ENCODE results near the gene GALNT18. TPM values are rescaled to one million over a fixed set of nuclear protein-coding genes. Genes with fewer than 3 reads are reported as not detected.
A peak's percentile ranks its signal among the peaks of the same experiment; 100 is the strongest.

The GALNT18 gene
- total RNA-seq, 1 experiment from 2014 or later: 14.1 TPM

- peaks cover 6% of the 10 kb centered on the region for H3K4me1 Mint-ChIP-seq (ENCODE audit: insufficient read depth, unreplicated experiment)
- POLR2A ChIA-PET: interaction anchor here (0.7 kb wide), 1 partner anchor 8 kb away, joined by 3 read pairs; no protein-coding TSS in a partner anchor
- H3K27ac Mint-ChIP-seq (ENCODE audit: low read depth, unreplicated experiment): no peak overlapping the region
These were observed 140.8 kb downstream of the GALNT18 start for GRCh38 chr11:11480971-11481370.

GRCh38 chr11:11478687-11479086, 143.1 kb downstream of the GALNT18 start:
- H3K9me3 Mint-ChIP-seq (ENCODE audit: unreplicated experiment): no peaks in the 10 kb centered on the region
- H3K27me3 Mint-ChIP-seq (ENCODE audit: insufficient read depth, unreplicated experiment): no peaks in the 10 kb centered on the region
- H3K36me3 Mint-ChIP-seq (ENCODE audit: insufficient read depth, unreplicated experiment): no peaks in the 10 kb centered on the region
- no peak overlapping the region for H3K27ac Mint-ChIP-seq (ENCODE audit: low read depth, unreplicated experiment)
- peaks cover 6% of the 10 kb centered on the region for H3K4me1 Mint-ChIP-seq (ENCODE audit: insufficient read depth, unreplicated experiment)
- CTCF ChIA-PET: no interaction called here
- no peak overlapping the region for H3K4me3 Mint-ChIP-seq (ENCODE audit: unreplicated experiment)
- BruUV-seq (replicated peaks): no TSS peak
- intact Hi-C loops (cut with micrococcal nuclease): no loop called here
- no peak for DNase-seq (ENCODE audit: unreplicated experiment)
- POLR2A ChIA-PET: interaction anchor here (1.3 kb wide), 1 partner anchor 74 kb away, joined by 3 read pairs; no protein-coding TSS in a partner anchor
- TF ChIP-seq CTCF (IDR thresholded peaks at IDR 0.05; ENCODE audit: unreplicated experiment): no peak

More at GRCh38 chr11:11480971-11481370, 140.8 kb downstream of the GALNT18 start:
- no TSS peak for BruUV-seq (replicated peaks)
- no peak for DNase-seq (ENCODE audit: unreplicated experiment)
- Mint-ChIP-seq H3K9me3 (ENCODE audit: unreplicated experiment) (no peaks in the 10 kb centered on the region), H3K36me3 (ENCODE audit: insufficient read depth, unreplicated experiment) (no peaks in the 10 kb centered on the region), H3K4me3 (ENCODE audit: unreplicated experiment) (no peak overlapping the region), H3K27me3 (ENCODE audit: insufficient read depth, unreplicated experiment) (no peaks in the 10 kb centered on the region)
- intact Hi-C loops (cut with micrococcal nuclease): no loop called here
- TF ChIP-seq CTCF (IDR thresholded peaks at IDR 0.05; ENCODE audit: unreplicated experiment): no peak
- CTCF ChIA-PET: interaction anchor here (0.7 to 0.8 kb wide), 2 partner anchors 28 to 306 kb away, joined by 3 to 4 read pairs; no protein-coding TSS in a partner anchor

GRCh38 chr11:11477695-11478420, 143.9 kb downstream of the GALNT18 start:
- Mint-ChIP-seq H3K27ac (ENCODE audit: low read depth, unreplicated experiment) (no peak overlapping the region), H3K9me3 (ENCODE audit: unreplicated experiment) (no peaks in the 10 kb centered on the region), H3K36me3 (ENCODE audit: insufficient read depth, unreplicated experiment) (no peaks in the 10 kb centered on the region), H3K4me3 (ENCODE audit: unreplicated experiment) (no peak overlapping the region), H3K27me3 (ENCODE audit: insufficient read depth, unreplicated experiment) (no peaks in the 10 kb centered on the region), H3K4me1 (ENCODE audit: insufficient read depth, unreplicated experiment) (peaks cover 6% of the 10 kb centered on the region)
- no peak for DNase-seq (ENCODE audit: unreplicated experiment)
- POLR2A ChIA-PET: interaction anchor here (1.0 to 1.3 kb wide), 2 partner anchors 11 to 75 kb away, joined by 3 read pairs; no protein-coding TSS in a partner anchor
- no peak for TF ChIP-seq CTCF (IDR thresholded peaks at IDR 0.05; ENCODE audit: unreplicated experiment)
- intact Hi-C loops (cut with micrococcal nuclease): no loop called here
- no TSS peak for BruUV-seq (replicated peaks)
- CTCF ChIA-PET: interaction anchor here (2.0 kb wide), 1 partner anchor 28 kb away, joined by 5 read pairs; no protein-coding TSS in a partner anchor

- BruUV-seq (replicated peaks): no TSS peak
- Mint-ChIP-seq H3K36me3 (ENCODE audit: insufficient read depth, unreplicated experiment) (no peaks in the 10 kb centered on the region), H3K4me1 (ENCODE audit: insufficient read depth, unreplicated experiment) (peaks cover 6% of the 10 kb centered on the region), H3K4me3 (ENCODE audit: unreplicated experiment) (no peak overlapping the region), H3K9me3 (ENCODE audit: unreplicated experiment) (no peaks in the 10 kb centered on the region), H3K27ac (ENCODE audit: low read depth, unreplicated experiment) (no peak overlapping the region), H3K27me3 (ENCODE audit: insufficient read depth, unreplicated experiment) (no peaks in the 10 kb centered on the region)
- ChIA-PET POLR2A (interaction anchor here (1.0 to 1.3 kb wide), 2 partner anchors 10 to 75 kb away, joined by 3 read pairs; no protein-coding TSS in a partner anchor), CTCF (interaction anchor here (0.8 to 2.0 kb wide), 3 partner anchors 21 to 144 kb away, joined by 3 to 5 read pairs (median 4); partner anchors contain the start of gene GALNT18)
- no peak for TF ChIP-seq CTCF (IDR thresholded peaks at IDR 0.05; ENCODE audit: unreplicated experiment)
- peak; percentile 44 for DNase-seq (ENCODE audit: unreplicated experiment)
- intact Hi-C loops (cut with micrococcal nuclease): no loop called here
These were observed 144.7 kb downstream of the GALNT18 start for GRCh38 chr11:11476971-11477645.

Measured in MCF 10A (cell line).